Dermis microvascular lymphatic vessel endothelial cell (primary cell): ENCODE measurements around the gene VGLL3. TPM values are rescaled to one million over a fixed set of nuclear protein-coding genes. Genes with fewer than 3 reads are reported as not detected.
"Not testable (repeated sequence)": the region's sequence is repeated elsewhere in the genome, so short reads cannot be mapped to it uniquely, and the experiment has no call there.

Experiments used
- DNase-seq, 2 donors: peaks; one replicate each; pipeline versions ENCODE4 v3.0.0 to v3.0.0-alpha.2; 2010; ENCODE audit warnings: low read depth in 2 of 2
- total RNA-seq: library from RNA; depleted of rRNA; stranded (reverse); fragments of >200 nt; gene quantifications from 2 replicates; pipeline ENCODE4 v1.2.1, GENCODE V29; 2014

Gene VGLL3, protein sequence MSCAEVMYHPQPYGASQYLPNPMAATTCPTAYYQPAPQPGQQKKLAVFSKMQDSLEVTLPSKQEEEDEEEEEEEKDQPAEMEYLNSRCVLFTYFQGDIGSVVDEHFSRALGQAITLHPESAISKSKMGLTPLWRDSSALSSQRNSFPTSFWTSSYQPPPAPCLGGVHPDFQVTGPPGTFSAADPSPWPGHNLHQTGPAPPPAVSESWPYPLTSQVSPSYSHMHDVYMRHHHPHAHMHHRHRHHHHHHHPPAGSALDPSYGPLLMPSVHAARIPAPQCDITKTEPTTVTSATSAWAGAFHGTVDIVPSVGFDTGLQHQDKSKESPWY
- 0.13 TPM in 1 of 2 replicates, not detected in the other for total RNA-seq

DNA sequence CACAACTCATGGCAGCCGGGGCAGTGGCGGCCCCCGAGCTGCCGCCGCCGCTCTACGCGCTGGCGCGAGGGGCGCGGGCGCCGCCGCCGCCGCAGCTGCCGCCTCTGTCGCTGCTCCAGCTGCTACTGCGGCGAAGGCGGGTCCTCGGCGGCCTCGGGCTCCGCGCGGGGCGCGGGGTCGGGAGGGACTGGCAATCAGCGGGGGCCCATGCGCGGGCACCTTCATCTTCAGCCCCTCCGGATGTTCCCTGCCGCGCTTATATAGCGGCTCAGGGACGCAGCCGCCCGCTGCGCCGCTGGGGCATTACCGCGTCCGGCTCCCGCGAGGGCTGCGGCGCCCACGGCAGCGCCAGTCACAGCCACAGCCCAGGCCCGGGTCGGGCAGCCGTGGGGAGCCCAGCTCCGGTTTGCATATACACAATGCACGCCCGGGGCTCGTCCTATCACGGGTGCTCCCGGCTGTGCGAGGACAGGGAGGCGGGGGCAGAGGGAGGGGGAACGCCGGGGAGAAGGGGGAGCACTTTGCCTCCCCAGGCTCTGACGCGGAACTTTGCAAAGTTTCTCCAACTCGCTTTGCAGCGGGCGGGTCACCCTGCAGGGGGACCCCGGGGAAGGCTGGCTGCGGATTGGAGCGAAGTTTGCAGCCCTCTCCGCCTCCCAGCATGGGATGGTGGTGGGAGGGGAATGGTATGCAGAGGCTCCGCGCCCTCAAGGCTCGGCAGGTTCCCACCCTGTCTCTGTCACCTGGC is at the start of gene VGLL3:
TSS of gene VGLL3 (minus strand) at position 416 of the 748 bp plus-strand sequence. CDS start at position 10, 406 bp downstream.
- no peak for DNase-seq

DNA sequence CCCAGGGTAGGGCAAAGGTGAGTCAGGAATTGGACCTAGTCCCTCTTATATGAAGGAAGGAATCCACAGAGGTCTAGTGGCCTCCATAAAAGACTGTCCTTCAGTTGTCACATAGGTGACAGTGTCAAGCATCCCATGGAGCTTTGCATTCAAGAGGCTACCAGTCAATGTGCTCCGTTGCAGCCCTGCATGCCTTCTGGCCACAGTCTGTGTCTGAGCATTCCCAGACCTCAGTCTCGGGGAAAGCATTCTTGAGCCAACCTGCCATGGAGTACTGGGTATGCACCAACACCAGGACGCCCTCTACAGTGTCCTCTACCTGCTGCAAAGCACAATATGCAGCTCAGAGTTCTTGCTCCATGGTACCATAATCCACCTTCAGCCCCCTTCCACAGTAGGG is 46.7 kb upstream of the VGLL3 start:
- DNase-seq = no peak

DNA sequence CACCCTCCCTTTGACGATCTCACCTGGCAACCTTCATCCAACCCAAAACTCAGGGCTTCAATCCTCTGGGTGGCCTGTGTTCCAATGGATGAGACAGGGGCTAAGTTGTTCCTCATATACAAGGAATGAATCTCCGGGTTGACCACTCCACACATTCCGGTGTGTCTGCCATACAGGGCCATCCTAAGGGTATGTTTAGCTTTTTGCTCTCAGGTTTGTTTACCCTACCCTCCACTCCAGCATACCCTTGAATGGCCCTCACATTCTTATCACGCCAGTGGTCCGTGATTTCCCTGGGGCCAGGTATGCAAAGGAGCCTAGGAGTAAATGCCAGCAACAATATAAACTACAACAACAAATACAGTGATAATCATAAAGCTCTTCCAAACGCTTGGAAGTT is 45.7 kb upstream of the VGLL3 start:
- DNase-seq = no peak

DNA sequence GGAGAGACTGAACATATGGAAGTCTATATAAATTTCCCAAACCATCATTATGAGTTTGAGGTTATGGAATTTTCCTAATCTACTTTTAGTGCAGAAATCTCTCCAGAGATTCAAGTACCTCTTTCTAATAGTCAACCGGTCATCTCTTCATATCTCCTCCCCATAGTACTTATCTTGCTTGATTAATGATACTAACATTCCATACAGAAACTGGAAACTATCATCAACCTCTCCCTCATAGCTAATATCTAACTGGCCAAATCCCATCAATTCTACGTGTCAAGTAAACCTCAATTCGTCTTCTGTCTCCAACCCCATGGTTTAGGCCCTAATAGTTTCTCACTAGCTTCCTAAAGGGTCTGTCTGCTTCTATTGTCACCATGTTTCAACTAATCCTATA is 44.4 kb upstream of the VGLL3 start:
- DNase-seq = no peak

DNA sequence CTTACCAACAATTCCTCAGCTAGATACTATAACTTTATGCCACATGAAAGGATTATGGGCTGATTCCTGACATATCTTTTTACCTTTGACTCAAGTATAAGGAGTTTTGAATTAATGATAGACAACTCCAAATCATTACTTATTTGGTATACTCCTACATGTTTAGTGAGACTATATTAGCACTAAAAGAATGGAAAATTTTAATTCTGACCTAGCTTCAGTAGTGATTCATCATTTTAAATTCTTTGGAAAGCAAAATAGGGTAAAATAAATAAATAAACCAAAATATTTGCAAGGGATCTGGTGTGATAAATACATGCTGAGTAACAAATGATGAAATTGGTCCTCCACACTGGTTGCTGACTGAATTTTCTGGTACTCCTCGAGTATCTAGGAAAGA is 42.3 kb upstream of the VGLL3 start:
- DNase-seq = no peak

DNA sequence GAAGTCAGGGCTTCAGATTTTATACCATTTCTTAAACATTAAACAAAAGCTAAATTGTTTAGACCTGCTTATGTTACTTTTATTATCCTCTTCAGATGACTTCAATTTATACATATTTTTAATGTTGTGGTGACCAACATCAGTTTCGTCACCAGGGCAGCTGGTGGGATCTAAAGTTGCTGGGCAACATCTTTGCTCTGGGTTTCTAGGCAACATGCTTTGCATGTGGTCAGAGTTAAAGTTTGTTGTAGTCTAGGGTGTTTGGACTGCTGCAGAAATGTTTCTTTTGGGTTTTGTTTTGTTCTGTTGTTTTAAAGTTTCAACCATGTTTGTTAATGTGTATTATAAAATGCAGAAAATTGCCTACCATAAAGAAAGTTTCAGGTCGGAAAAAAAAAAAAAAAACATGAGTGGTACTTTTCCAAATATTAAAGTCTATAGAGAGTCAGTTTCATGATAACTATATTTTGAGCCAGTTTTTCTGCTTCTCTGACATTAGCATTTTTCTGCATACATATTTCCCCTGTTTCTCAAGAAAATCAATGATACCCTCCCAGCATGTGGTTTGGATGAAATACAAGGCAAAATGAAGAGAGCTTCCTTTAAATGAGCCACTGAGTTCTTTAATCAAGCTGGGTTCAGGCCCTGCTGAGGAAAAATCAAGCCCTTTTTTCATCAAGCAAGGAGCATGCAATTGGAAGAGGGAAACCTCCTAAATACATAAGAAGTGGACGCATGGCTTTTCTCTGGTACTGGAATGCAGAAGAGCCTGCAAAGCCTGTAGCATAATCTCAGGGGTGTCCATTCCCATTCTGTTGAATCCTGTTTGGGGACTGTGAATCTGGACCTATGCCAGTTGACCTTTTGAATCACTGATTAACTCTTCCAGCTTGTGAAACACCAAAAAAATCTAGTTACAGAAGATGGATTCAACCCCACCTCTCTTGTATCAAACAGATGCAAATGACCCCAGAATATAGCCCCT is 35.0 kb upstream of the VGLL3 start:
- no peak for DNase-seq

DNA sequence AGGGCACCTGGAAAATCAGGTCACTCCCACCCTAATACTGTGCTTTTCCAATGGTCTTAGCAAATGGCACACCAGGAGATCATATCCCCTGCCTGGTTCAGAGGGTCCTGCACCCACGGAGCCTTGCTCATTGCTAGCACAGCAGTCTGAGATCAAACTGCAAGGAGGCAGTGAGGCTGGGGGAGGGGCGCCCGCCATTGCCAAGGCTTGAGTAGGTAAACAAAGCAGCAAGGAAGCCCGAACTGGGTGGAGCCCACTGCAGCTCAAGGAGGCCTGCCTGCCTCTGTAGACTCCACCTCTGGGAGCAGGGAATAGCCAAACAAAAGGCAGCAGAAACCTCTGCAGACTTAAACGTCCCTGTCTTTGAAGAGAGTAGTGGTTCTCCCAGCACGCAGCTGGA is 26.4 kb upstream of the VGLL3 start:
- DNase-seq = not testable (repeated sequence)

DNA sequence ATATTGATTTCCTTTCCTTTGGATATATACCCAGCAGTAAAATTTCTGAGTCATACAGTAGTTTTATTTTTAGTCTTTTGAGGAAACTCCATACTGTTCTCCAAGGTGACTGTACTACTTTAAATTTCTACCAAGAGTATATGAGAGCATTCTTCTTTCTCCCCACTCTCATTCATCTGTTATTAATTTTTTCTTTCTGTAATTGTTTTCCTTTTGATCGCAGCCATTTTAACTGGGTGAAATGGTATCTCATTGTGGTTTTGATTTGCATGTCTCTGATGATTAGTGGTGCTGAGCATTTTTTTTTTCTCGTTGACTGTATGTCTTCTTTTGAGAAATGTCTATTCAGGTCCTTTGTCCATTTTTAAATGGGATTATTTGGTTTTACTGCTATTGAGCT is 18.3 kb upstream of the VGLL3 start:
- DNase-seq = no peak

DNA sequence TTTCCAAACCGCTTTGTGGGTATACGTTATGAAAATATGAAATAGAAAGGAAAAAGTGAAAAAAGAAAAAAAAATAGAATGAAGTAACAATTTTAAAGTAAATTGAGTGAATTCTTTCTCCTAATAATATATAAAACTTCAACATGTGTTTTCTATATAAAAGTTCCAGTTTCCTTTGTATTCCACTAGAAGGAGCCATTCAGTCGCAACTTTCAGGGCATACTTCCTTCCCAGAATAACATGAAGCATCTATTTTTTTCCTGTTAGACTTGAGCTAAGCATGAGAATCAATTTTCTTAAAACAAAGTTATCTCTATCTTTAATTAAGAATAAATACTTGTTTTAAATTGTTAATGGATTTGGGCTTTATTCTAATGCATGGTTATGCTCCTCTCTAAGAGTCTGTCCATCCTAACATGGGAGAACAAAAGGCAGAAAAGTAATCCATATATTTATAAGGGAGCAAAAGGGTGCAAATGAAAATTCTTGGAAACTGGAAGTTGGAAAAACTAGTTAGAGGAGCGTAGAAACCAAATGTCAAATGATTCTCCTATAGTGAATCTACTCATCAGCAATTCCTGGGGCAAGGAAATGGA is 16.0 kb upstream of the VGLL3 start:
- no peak for DNase-seq

DNA sequence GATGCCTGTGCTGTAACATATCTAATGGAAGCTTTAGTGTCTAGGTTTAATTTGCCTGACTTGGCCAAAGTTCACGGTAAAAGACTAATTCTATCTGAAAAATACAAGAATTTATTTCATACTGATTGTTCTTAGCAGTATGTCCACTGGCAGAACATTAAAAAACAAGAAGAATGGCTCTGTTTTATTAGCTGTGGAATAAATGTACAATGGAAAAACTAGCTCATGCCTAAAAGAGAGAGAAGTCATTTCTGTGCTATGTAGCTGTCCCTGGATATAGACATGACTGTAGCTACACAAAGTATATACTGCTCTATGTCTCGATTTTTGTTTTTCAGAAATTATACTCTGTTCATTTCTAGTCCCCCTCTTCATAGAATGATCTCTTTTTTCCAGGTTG is 13.9 kb upstream of the VGLL3 start:
- DNase-seq = no peak

DNA sequence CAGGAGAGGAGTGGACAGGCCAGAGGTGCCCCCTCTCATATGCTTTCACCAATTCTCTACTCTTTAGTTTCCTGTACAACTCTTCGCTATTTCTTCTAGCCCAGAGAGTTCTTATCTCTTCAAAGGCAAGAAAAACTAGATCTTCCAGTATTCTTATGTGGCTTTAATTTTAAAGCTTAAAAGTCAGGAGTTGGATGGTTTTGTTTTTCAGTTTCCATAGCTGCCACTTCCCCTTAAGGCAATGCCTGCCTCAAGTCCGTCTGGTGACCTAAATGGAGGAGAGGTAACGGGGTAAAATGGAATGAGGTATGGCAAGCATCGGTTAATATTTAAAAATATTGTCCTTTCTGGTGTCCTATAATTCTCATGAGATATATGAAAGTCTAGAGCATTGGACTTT is 11.4 kb upstream of the VGLL3 start:
- no peak for DNase-seq

DNA sequence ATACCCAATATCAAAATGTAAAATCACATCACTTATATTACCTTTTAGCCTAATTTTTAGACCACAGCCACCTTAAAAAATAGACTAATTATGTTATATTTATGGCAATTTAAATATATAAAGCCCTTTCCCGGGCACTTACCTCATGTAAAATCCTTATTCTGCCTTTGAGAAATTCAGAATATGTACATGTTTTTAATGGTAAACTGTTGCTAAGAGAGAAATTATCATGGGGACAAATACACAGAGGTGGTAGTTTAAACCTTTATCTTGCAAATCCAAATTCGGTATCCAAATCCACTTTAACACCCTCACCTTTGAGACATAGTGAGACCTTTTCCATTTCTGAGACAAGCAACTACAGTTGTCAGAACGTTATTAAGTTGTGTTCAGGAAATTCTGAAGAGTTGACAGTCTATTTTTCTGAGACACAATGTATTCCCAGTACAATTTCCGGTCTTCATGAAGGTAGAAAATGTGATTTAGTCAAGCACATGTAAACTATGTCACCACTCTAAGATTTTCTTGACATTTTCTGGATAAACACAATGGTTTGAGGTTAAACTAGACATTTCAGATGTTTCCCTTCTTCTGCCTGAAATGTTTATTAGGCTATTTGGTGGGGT is 10.6 kb upstream of the VGLL3 start:
- no peak for DNase-seq

DNA sequence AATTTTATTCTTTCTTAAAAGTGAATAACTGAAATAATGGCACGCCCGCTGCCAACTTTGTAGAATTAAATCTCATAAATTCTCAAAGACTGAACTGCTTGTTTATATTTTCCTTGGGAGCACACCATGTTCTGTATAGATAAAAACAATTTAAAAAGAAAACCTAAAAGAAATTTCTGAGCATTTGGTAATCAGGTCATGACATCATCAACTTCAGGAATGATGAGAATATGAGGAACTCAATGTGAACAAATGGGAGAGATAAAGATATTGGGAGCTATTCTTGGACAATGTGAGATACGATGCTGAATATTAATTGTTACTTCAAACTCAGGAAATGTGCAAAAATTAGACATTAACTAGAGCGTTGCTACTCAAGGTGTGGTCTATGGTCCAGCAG is 10.0 kb upstream of the VGLL3 start:
- DNase-seq = no peak

DNA sequence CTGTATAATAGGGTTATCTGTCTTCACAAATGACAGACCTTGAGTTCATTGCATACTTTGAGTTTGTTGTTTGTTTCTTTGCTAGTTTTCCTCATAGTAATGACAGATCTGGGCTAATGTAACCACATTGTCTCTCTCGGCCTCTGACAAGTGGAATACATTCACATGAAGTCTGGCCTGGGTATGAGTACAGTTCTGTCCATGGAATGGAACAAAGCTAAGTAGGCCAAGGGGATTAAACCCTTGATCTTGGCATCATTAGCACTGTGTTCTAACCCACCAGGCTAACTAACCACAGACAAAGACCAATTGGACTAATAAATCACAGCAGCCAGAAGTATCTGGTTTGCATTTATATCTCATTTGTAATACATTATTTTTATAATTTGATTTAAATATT is 7.6 kb upstream of the VGLL3 start:
- no peak for DNase-seq

DNA sequence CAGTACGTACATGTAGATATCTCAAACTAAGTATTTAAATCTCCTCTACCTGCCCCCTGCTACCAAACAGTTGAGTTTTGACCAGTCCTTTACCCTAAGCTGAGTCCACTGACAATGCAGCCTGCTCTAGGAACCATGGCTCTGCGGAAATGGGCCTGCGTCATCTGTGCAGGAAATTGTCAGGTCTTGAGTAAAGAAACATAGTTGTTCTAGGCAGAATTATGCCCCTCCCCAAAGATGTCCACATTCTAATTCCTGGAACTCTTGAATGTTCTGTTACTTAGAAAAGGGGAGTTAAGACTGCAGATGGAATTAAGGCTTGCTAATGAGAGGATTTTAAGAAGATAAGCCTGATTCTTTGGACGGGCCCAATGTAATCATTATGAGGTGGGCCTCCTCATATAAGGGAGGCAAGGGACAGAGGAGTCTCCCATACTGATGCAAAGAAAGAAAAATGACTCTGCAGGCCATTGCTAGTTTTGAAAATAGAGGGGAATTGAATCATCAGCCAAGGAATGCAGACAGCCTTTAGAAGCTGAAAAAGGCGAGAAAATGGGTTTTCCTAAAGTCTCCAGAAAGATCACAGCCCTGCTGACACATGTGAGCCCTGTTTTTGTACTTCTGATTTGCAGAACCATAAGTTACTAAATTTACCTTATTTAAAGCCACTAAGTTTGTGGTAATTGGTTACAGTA is 5.5 kb upstream of the VGLL3 start:
- DNase-seq = no peak

DNA sequence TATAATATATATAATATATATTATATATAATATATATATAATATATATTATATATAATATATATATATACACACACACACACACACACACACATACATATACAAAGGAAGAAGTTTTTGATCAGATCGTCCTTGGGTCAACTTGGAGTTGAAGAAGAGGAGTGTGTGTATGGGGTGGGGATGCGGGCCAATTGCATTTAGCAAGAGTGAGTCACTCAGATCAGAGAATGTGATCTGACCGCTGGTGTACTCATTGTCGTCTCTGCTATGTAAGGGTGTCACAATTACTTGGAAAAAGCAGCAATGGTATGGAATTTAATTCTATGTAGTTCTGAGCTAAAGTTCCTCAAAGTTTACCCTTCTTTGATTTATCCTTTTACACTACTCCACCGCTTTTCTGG is 4.6 kb upstream of the VGLL3 start:
- no peak for DNase-seq

DNA sequence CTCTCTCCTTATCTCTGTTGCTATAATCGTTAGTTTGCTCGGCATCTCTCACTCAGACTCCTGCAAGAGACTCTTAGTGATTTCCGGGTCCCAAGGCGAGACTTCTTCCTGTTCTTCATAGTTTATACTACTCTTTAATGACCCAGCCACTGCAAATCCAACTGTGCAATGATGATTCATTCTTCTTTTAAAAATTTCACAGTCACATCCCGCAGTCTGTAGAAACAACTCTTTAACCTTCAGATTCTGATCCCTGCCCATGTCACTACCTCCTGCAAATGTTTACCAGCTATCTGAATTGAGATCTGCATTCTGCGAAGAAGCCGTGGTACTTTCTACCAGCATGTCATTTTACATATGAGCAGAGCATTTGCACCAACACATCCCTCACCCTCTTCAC is 2.8 kb upstream of the VGLL3 start:
- no peak for DNase-seq

DNA sequence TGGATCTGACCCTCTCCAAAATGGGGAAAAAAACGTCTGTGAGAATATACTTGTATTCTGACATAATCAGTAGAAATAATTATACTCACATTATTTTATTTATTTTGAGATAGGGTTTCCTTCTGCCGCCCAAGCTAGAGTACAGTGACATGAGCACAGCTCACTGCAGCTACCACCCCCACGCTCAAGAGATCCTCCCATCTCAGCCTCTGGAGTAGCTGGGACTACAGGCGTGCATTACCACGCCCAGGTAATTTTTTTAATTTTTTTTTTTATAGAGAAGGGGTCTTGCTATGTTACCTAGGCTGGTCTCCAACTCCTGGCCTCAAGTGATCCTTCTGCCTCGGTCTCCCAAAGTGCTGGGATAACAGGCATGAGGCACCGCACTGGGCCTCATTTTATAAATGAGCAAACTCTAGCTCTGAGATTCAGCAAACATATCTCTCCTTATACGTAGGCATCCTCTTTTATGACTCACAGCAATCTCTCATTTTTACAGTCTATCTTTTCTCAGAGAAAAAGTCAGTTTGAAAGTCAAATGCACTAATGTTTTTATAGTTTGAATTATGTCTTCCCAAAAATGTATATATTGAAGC is 989 bp upstream of the VGLL3 start:
- no peak for DNase-seq

DNA sequence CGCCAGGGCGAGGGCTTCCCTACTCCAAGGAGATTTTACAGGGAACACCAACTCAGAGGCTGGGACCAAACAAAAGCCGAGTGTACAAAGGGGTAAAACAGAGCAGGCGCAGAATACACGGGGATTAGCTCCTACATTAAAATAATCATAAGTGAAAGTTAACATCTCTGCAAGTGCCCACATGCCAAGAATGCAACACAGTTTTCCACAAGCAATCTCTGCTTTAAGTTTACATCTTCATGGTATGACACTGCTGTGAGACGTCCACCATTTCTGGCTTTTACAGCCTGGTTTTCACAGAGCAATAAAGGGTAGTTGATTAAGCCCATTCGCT is 500 bp upstream of the VGLL3 start:
- no peak for DNase-seq

DNA sequence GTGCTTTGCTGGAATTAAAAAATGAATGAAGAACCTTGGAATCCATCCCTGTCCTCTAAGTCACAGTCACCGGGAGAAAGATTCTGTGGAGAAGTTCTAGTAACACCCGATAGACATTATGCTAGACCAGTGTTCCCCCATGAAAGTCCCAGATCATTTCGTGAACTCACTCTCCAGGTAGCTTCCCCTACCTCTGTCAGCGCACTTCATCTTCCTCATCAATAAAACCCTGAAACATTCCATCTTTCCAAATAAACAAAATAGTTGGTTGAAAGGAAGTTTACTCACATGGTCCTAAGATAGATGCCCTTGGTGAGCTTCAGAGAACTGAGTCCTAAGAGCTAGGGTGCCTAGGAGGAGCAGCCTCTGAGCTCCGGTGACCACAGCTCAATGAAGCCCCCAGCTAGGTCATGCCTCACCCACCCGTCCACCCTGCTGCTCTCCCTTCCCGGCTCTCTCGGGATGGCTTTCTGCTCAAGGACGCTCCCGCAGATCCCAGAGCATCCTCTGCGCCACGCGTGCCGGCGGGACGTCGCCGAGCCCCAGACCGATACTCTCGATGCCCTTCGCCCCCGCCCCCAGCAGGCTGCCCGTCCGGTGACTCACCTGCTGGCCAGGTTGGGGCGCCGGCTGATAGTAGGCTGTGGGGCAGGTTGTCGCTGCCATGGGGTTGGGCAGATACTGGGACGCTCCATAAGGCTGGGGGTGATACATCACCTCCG is 776 bp downstream of the VGLL3 start:
- DNase-seq = no peak
